Kidney epithelial cell (primary cell): ENCODE data around the gene RFTN2. TPM values are rescaled to one million over a fixed set of nuclear protein-coding genes. Genes with fewer than 3 reads are reported as not detected.

Source experiments
- DNase-seq: peaks from one replicate; pipeline ENCODE4 v3.0.0-alpha.2; 2010; ENCODE audit warnings: low read depth
- H3K27me3 ChIP-seq: 2 replicates; pipeline ENCODE4 v1.6.0; 2011; ENCODE audit warnings: low read length; ENCODE audit not compliant: control insufficient read depth, insufficient read depth
- H3K36me3 ChIP-seq: 2 replicates; pipeline ENCODE4 v1.5.1; 2011; ENCODE audit warnings: low read length; ENCODE audit not compliant: control insufficient read depth, insufficient read depth
- H3K4me3 ChIP-seq: 2 replicates; pipeline ENCODE4 v1.5.1; 2011; ENCODE audit warnings: low read depth, mild to moderate bottlenecking, control low read depth, low read length
- CTCF ChIP-seq: IDR thresholded peaks from 2 replicates; pipeline ENCODE4 v1.5.1; 2011; ENCODE audit warnings: mild to moderate bottlenecking, moderate library complexity, low read length, control low read depth, inconsistent platforms; ENCODE audit not compliant: insufficient read depth, poor library complexity, severe bottlenecking
- total RNA-seq: library from RNA; depleted of rRNA; stranded (reverse); fragments of >200 nt; gene quantifications from 2 replicates; pipeline ENCODE4 v1.2.3, GENCODE V29; 2015

Gene RFTN2
- total RNA-seq, 1 donor from 2014 or later: under 0.01 TPM

- H3K27me3 ChIP-seq: no peaks in the 10 kb centered on the region
- DNase-seq: no peak
- no peaks in the 10 kb centered on the region for H3K36me3 ChIP-seq
- TF ChIP-seq CTCF: no peak
- H3K4me3 ChIP-seq: no peak overlapping the region
These were observed 363 bp upstream of the RFTN2 start for GRCh38 chr2:197675711-197676188.

- no peak for TF ChIP-seq CTCF
- no peak for DNase-seq
- H3K36me3 ChIP-seq: no peaks in the 10 kb centered on the region
- H3K4me3 ChIP-seq: no peak overlapping the region
- no peaks in the 10 kb centered on the region for H3K27me3 ChIP-seq
These were observed 796 bp downstream of the RFTN2 start for GRCh38 chr2:197674591-197674990.

GRCh38 chr2:197674060-197674459, 1.3 kb downstream of the RFTN2 start:
- Histone ChIP-seq H3K4me3 (no peak overlapping the region), H3K36me3 (no peaks in the 10 kb centered on the region), H3K27me3 (no peaks in the 10 kb centered on the region)
- DNase-seq: no peak
- TF ChIP-seq CTCF: no peak

DNA sequence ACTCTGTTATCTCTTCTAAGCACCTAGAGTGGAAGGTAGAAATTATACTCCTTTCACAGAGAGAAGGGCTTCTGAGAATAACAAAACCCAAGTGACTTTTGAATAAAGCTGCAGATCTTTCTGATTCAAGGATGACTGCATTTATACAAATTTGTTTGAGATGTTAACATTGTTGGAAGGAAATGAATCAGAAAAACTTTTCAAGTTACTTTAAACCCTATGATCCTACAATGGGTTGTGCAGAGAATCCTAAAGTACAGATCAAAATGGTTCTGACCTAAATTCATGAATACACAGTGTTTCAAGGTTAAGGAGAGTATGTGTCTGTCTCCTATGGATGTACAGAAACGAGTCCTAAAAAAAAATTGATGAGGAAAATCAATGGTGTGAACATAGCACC, 1.8 kb downstream of the RFTN2 start:
- DNase-seq: no peak
- Histone ChIP-seq H3K36me3 (no peaks in the 10 kb centered on the region), H3K27me3 (no peaks in the 10 kb centered on the region), H3K4me3 (no peak overlapping the region)
- TF ChIP-seq CTCF: no peak

DNA sequence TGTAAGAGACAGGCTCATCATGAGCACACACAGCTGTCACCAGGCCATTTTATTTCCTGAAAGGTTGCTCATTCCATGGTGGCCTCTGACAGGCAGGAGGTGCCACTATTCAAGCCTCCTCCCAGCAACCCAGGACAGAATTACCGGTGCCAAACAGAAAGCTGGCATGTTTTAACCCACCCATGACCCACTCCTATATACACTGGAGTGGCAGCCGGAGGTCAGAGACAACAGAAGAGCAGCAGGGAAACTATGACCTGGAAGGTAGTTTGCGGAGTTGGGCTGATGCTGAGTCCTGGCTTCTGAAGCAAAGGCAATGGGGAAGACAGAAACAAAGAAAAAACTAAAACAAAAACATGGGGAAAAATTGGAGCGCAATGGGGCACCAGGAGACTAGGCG, 2.3 kb downstream of the RFTN2 start:
- no peaks in the 10 kb centered on the region for H3K27me3 ChIP-seq
- no peak overlapping the region for H3K4me3 ChIP-seq
- H3K36me3 ChIP-seq: no peaks in the 10 kb centered on the region
- TF ChIP-seq CTCF: no peak
- DNase-seq: no peak

- no peak for TF ChIP-seq CTCF
- no peak for DNase-seq
- Histone ChIP-seq H3K36me3 (no peaks in the 10 kb centered on the region), H3K27me3 (no peaks in the 10 kb centered on the region), H3K4me3 (no peak overlapping the region)
These were observed 3.0 kb downstream of the RFTN2 start for GRCh38 chr2:197672371-197672893.
